ENCODE results near the gene GPRC5C. TPM values are rescaled to one million over a fixed set of nuclear protein-coding genes. Genes with fewer than 3 reads are reported as not detected.

Gene GPRC5C
- total and polyA plus RNA-seq, 7 donors: 42.9 to 123 (median 57.0) TPM

GRCh38 chr17:74447628-74448159 lies 15.8 kb downstream of the GPRC5C start:
- intact Hi-C loops (cut with DNase I): no loop called here
- peak overlapping the region; percentile 28 for H3K4me3 ChIP-seq
- H3K4me1 ChIP-seq: peaks cover 81% of the 10 kb centered on the region
- no peaks in the 10 kb centered on the region for H3K9me3 ChIP-seq
- H3K27ac ChIP-seq: peak overlapping the region; percentile 92
- no peak for TF ChIP-seq CTCF (IDR thresholded peaks at IDR 0.05)
- peaks cover 0 to 17% of the 10 kb centered on the region in 2 donors for H3K36me3 ChIP-seq (ENCODE audit: insufficient read depth in 1 of 2, low read depth in 1 of 2)
- WGBS, 3 donors: 89 to 91% (median 91%) methylated on average over 11 of the region's 11 CpGs
- DNase-seq: no peak
- no peak for ATAC-seq
- no peaks in the 10 kb centered on the region for H3K27me3 ChIP-seq (ENCODE audit: insufficient read depth in 3 of 3, low read length in 2 of 3)

GRCh38 chr17:74448756-74449155 lies 16.9 kb downstream of the GPRC5C start:
- TF ChIP-seq CTCF (IDR thresholded peaks at IDR 0.05): no peak
- 59 to 83% (median 62%) methylated on average over 8 of the region's 8 CpGs for WGBS, 3 donors
- Histone ChIP-seq H3K36me3 (ENCODE audit: insufficient read depth in 1 of 2, low read depth in 1 of 2) (peaks cover 0 to 15% of the 10 kb centered on the region in 2 donors), H3K4me1 (peaks cover 81% of the 10 kb centered on the region), H3K27me3 (ENCODE audit: insufficient read depth in 3 of 3, low read length in 2 of 3) (no peaks in the 10 kb centered on the region), H3K4me3 (no peak overlapping the region), H3K27ac (peak overlapping the region; percentile 92), H3K9me3 (no peaks in the 10 kb centered on the region)
- DNase-seq: no peak
- no peak for ATAC-seq
- intact Hi-C loops (cut with DNase I): no loop called here

- Histone ChIP-seq H3K27me3 (ENCODE audit: insufficient read depth in 3 of 3, low read length in 2 of 3) (no peaks in the 10 kb centered on the region), H3K36me3 (ENCODE audit: insufficient read depth in 1 of 2, low read depth in 1 of 2) (peaks cover 0 to 14% of the 10 kb centered on the region in 2 donors), H3K4me3 (no peak overlapping the region), H3K9me3 (no peaks in the 10 kb centered on the region), H3K4me1 (peaks cover 76% of the 10 kb centered on the region), H3K27ac (peak overlapping the region; percentile 92)
- no peak for ATAC-seq
- DNase-seq: no peak
- WGBS, 3 donors: 63 to 80% (median 66%) methylated on average over 10 to 11 of the region's 11 CpGs
- intact Hi-C loops (cut with DNase I): no loop called here
- TF ChIP-seq CTCF (IDR thresholded peaks at IDR 0.05): no peak
These were observed 17.4 kb downstream of the GPRC5C start for GRCh38 chr17:74449306-74449705.

GRCh38 chr17:74449773-74450172 lies 17.9 kb downstream of the GPRC5C start:
- no peak overlapping the region for H3K4me3 ChIP-seq
- no peaks in the 10 kb centered on the region for H3K27me3 ChIP-seq (ENCODE audit: insufficient read depth in 3 of 3, low read length in 2 of 3)
- no peaks in the 10 kb centered on the region for H3K9me3 ChIP-seq
- peaks cover 75% of the 10 kb centered on the region for H3K4me1 ChIP-seq
- DNase-seq (no peak), ATAC-seq (no peak)
- intact Hi-C loops (cut with DNase I): loop anchor here in 1 of 2 donors (5.0 to 10.0 kb wide), 2 partner anchors 32 to 235 kb away; partner anchors contain the start of gene TTYH2
- peaks cover 0 to 14% of the 10 kb centered on the region in 2 donors for H3K36me3 ChIP-seq (ENCODE audit: insufficient read depth in 1 of 2, low read depth in 1 of 2)
- H3K27ac ChIP-seq: peak overlapping the region; percentile 92
- 52 to 67% (median 55%) methylated on average over 5 of the region's 5 CpGs for WGBS, 3 donors
- no peak for TF ChIP-seq CTCF (IDR thresholded peaks at IDR 0.05)

GRCh38 chr17:74450231-74450630 lies 18.3 kb downstream of the GPRC5C start:
- no peak overlapping the region for H3K4me3 ChIP-seq
- H3K9me3 ChIP-seq: no peaks in the 10 kb centered on the region
- H3K27ac ChIP-seq: peak overlapping the region; percentile 92
- peaks cover 75% of the 10 kb centered on the region for H3K4me1 ChIP-seq
- TF ChIP-seq CTCF (IDR thresholded peaks at IDR 0.05): no peak
- DNase-seq (no peak), ATAC-seq (no peak)
- 95 to 96% (median 96%) methylated on average over 3 of the region's 3 CpGs for WGBS, 3 donors
- peaks cover 0 to 14% of the 10 kb centered on the region in 2 donors for H3K36me3 ChIP-seq (ENCODE audit: insufficient read depth in 1 of 2, low read depth in 1 of 2)
- no peaks in the 10 kb centered on the region for H3K27me3 ChIP-seq (ENCODE audit: insufficient read depth in 3 of 3, low read length in 2 of 3)
- intact Hi-C loops (cut with DNase I): loop anchor here in 1 of 2 donors (5.0 to 10.0 kb wide), 2 partner anchors 33 to 235 kb away; partner anchors contain the start of gene TTYH2

All from psoas muscle (tissue), 8 donors.